Bronchial epithelial cell (primary cell): Measurements from ENCODE around the gene MRPL38. TPM values are rescaled to one million over a fixed set of nuclear protein-coding genes. Genes with fewer than 3 reads are reported as not detected.

Source experiments
- DNase-seq: peaks from one replicate; pipeline ENCODE4 v3.0.0-alpha.2; 2010; ENCODE audit warnings: low read depth
- FAIRE-seq: peaks from 2 replicates; lab custom pipeline; 2011; peaks lifted over from hg19 to GRCh38; lab: Jason Lieb, UNC
- H3K27me3 ChIP-seq: 2 replicates; pipeline ENCODE4 v1.5.1; 2011; ENCODE audit warnings: low read length; ENCODE audit not compliant: control insufficient read depth, insufficient read depth
- H3K36me3 ChIP-seq: 2 replicates; pipeline ENCODE4 v1.5.1; 2011; ENCODE audit warnings: low read length; ENCODE audit not compliant: control insufficient read depth, insufficient read depth
- H3K4me3 ChIP-seq: 2 replicates; pipeline ENCODE4 v1.5.1; 2011; ENCODE audit warnings: mild to moderate bottlenecking, low read depth, low read length, control low read depth
- total RNA-seq: library from RNA; depleted of rRNA; stranded (reverse); fragments of >200 nt; gene quantifications from 2 replicates; pipeline ENCODE4 v1.2.1, GENCODE V29; 2014
- TF ChIP-seq, protein P1 (sequence below): IDR thresholded peaks from 2 replicates; pipeline ENCODE4 v1.5.1; 2011; ENCODE audit warnings: mild to moderate bottlenecking, moderate library complexity, low read length, control low read depth, inconsistent platforms; ENCODE audit not compliant: insufficient read depth, severe bottlenecking

The MRPL38 gene
- total RNA-seq, 1 donor from 2014 or later = 27.4 TPM

DNA sequence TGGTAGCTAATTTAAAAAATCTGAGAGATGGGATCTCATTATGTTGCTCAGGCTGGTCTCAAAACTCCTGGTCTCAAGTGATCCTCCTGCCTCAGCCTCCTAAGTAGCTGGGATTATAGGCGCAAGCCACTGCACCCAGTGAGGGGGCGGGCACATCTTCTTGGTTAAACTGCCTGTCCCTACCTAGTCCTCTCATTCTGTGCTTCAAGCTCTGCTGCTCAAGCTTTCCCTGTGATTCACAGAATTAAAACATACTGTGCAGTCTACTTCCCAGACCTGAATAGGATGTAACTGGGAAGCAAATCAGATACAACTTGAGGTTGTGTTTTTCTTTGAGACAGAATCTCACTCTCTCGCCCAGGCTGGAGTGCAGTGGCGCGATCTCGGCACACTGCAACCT is 2.3 kb downstream of the MRPL38 start:
- DNase-seq (no peak), FAIRE-seq (no peak)
- Histone ChIP-seq H3K27me3 (no peaks in the 10 kb centered on the region), H3K4me3 (no peak overlapping the region), H3K36me3 (peaks cover 19% of the 10 kb centered on the region)
- TF ChIP-seq, protein P1, sequence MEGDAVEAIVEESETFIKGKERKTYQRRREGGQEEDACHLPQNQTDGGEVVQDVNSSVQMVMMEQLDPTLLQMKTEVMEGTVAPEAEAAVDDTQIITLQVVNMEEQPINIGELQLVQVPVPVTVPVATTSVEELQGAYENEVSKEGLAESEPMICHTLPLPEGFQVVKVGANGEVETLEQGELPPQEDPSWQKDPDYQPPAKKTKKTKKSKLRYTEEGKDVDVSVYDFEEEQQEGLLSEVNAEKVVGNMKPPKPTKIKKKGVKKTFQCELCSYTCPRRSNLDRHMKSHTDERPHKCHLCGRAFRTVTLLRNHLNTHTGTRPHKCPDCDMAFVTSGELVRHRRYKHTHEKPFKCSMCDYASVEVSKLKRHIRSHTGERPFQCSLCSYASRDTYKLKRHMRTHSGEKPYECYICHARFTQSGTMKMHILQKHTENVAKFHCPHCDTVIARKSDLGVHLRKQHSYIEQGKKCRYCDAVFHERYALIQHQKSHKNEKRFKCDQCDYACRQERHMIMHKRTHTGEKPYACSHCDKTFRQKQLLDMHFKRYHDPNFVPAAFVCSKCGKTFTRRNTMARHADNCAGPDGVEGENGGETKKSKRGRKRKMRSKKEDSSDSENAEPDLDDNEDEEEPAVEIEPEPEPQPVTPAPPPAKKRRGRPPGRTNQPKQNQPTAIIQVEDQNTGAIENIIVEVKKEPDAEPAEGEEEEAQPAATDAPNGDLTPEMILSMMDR = no peak

DNA sequence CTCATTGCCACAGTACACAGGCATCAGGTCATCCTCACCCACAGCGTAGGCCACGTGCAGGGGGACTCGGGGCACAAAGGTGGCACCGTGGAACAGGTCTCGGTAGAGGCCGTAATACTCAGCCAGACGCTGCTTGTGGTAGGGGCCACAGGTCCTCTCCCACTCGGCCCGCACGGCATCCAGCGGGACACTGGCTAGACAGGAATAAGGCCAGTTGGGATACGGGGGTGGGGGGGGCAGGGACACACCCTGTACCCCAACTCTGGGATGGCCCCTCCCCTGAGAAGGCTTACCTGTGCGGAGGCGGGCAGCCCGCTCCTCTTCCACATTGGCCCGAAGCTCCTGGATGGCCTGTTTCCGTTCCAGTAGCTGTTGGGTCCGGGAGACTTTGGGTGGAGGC is 3.0 kb downstream of the MRPL38 start:
- TF ChIP-seq, protein P1 = no peak
- FAIRE-seq (no peak), DNase-seq (no peak)
- H3K36me3 ChIP-seq = peaks cover 19% of the 10 kb centered on the region
- H3K27me3 ChIP-seq = no peaks in the 10 kb centered on the region
- no peak overlapping the region for H3K4me3 ChIP-seq

DNA sequence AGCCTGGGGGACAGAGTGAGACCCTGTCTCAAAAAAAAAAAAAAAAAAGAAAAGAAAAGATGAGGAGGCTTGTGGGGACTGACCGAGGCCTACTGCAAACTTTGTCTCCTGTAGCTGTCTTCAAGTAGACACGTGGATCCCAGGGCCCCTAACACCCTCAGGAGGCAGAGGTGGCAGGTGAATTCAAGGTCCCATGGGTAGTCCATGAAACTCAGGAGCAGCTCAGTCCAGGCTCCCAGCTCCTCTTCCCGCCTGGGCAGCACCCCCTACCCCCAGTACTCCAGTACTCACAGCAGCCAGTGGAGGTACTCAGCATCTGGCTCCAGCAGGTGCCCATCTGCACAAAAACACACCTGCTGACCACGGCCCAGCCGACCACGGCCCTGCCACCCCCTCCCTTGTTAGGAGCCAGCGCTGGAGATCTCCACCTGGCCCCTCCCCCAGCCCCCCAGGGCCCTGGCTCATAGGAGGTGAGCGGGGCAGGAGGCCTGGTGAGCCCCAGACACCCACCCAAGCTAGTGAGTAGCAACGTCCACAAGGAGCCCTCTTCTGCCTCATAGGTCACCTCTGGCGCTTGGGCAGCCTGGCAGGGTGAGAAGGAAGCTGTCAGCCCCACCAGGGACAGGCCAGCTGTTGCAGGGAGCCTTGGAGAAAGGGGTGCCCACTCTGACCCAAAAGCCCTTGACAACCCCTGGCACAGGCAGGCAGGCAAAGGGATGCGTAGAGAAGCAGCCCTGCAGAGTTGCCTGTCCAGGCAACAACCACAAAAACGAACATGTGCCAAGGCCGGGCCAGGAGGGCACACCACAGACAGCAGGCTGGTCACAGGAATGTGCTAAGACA is 3.8 kb downstream of the MRPL38 start:
- TF ChIP-seq, protein P1 = no peak
- H3K36me3 ChIP-seq = peaks cover 19% of the 10 kb centered on the region
- FAIRE-seq (no peak), DNase-seq (no peak)
- H3K4me3 ChIP-seq = no peak overlapping the region
- no peaks in the 10 kb centered on the region for H3K27me3 ChIP-seq

DNA sequence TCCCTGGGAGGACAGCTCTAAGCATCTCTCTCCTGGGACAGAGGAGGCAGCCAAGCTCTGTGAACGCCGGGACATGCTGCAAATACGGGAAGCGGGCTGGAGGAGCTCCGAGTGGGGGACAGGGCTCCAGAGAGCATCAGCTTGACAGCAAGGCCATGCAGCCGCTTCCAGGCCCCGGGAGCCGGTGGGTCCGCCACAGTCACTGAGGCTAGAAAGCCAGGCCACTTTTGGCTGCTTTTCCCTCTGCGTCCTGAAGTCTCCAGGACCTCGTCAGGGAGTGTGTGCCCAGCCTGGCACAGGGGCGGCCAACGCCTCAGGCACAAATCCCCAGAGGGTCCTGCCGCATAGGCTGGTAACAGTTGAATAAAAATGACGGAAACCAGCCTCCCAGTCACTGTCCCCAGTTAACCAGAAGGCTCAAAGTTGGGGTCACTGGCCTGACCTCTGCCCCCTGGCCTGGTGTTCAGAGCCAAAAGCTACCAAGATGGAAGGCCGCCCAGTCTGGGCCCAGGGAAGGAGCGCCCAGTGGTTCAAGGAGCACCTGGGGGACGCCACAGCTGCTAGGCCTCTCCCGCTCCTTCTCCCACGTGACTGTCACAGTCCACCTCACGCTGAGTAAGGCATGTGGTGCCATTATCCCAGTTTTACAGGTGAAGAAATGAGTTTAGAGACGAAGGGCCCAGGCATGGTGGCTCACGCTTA is 4.8 kb downstream of the MRPL38 start:
- Histone ChIP-seq H3K36me3 (peaks cover 19% of the 10 kb centered on the region), H3K27me3 (no peaks in the 10 kb centered on the region), H3K4me3 (no peak overlapping the region)
- DNase-seq (no peak), FAIRE-seq (no peak)
- TF ChIP-seq, protein P1 = no peak

DNA sequence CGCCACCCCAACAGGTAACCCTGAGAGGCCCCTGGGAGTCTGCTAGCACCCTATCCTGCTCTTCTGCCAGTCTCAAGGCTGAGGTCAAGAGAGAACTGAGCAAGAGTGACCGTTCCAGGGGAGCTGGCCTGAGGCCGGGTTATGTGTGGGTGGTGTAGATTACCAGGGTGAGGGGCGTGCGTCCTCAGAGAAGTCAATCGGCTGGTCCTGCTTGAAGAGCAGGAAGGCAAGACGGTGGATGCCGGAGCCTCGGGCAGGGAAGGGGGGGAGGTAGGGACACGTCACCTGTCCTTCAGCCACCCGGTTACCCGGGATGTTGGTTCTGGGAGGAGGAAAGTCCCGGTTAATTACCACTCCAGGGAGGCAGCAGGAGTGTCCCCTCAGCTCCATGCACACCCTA is 5.3 kb downstream of the MRPL38 start:
- H3K27me3 ChIP-seq = no peaks in the 10 kb centered on the region
- TF ChIP-seq, protein P1 = no peak
- peaks cover 19% of the 10 kb centered on the region for H3K36me3 ChIP-seq
- DNase-seq = no peak
- no peak for FAIRE-seq
- no peak overlapping the region for H3K4me3 ChIP-seq
